Kidney capillary endothelial cell (primary cell): ENCODE data around the gene SLC13A3.

ENCODE experiments used
- DNase-seq: peaks from one replicate; pipeline ENCODE4 v3.0.0-alpha.2; 2018; ENCODE audit warnings: low spot score

The SLC13A3 gene

GRCh38 chr20:46523108-46523507, 128.2 kb downstream of the SLC13A3 start:
- no peak for DNase-seq

- DNase-seq, result peak; percentile 69
These were observed 130.2 kb downstream of the SLC13A3 start for GRCh38 chr20:46520976-46521579.

- DNase-seq, result no peak
These were observed 130.7 kb downstream of the SLC13A3 start for GRCh38 chr20:46520540-46520939.

GRCh38 chr20:46519471-46520068, 131.7 kb downstream of the SLC13A3 start:
- no peak for DNase-seq

GRCh38 chr20:46512943-46513844, 138.1 kb downstream of the SLC13A3 start, which contains the start of gene ZNF334:
Gene ZNF334, minus strand, starts transcription at chr20:46513559. Its CDS starts 1,457 bp downstream, at chr20:46512102.
- peak; percentile 12 for DNase-seq

GRCh38 chr20:46509523-46509922, 141.7 kb downstream of the SLC13A3 start:
- DNase-seq, result no peak
